Endothelial cell of umbilical vein (primary cell): Measurements from ENCODE around the gene KRTAP1-3. TPM values are rescaled to one million over a fixed set of nuclear protein-coding genes. Genes with fewer than 3 reads are reported as not detected.

Source experiments
- BruUV-seq: library from RNA; stranded (reverse); fragments of 400-500 nt; replicated peaks from 2 replicates; lab custom pipeline; 2021; lab: Mats Ljungman, UMichigan
- CTCF ChIA-PET: fragments of 300-600, 350-600 bp; sonication (Branson Sonifier 250); formaldehyde crosslinking; loops from one replicate; lab custom pipeline; 2021; ENCODE audit warnings: antibody characterized with exemption, inconsistent platforms; lab: Charles Lee
- POLR2A ChIA-PET: fragments of 300-600, 350-600 bp; sonication (Branson Sonifier 250); formaldehyde crosslinking; loops from one replicate; lab custom pipeline; 2021; ENCODE audit warnings: antibody characterized with exemption, inconsistent platforms; lab: Charles Lee
- DNase-seq: peaks from one replicate; pipeline ENCODE4 v3.0.0-alpha.2; 2011; ENCODE audit warnings: low read depth, low spot score
- FAIRE-seq: peaks from 2 replicates; lab custom pipeline; 2011; peaks lifted over from hg19 to GRCh38; lab: Jason Lieb, UNC
- H2AFZ ChIP-seq: 2 replicates; pipeline ENCODE4 v1.6.0; 2012; ENCODE audit warnings: low read depth, low read length, control low read depth, inconsistent platforms
- H3K27ac ChIP-seq: 2 replicates; pipeline ENCODE4 v1.5.1; 2011; ENCODE audit warnings: low read depth, mild to moderate bottlenecking, control low read depth, low read length, moderate library complexity; ENCODE audit not compliant: insufficient read depth
- H3K27me3 ChIP-seq, 2 experiments: 2 replicates each; pipeline versions ENCODE4 v1.6.0 to v1.6.1; 2011; ENCODE audit warnings: low read length in 2 of 2, mixed read lengths in 1 of 2; ENCODE audit not compliant: control insufficient read depth in 2 of 2, insufficient read depth in 2 of 2
- H3K36me3 ChIP-seq, 2 experiments: 2 replicates in 1 of 2; 3 replicates in 1 of 2; pipeline ENCODE4 v1.5.1; 2011; ENCODE audit warnings: low read length in 2 of 2, mild to moderate bottlenecking in 1 of 2, moderate library complexity in 1 of 2; ENCODE audit not compliant: control insufficient read depth in 2 of 2, insufficient read depth in 2 of 2; ENCODE audit errors: extremely low read depth in 1 of 2
- H3K4me1 ChIP-seq: 3 replicates; pipeline ENCODE4 v1.5.1; 2011; ENCODE audit warnings: mild to moderate bottlenecking, low read length; ENCODE audit not compliant: control insufficient read depth, insufficient read depth; ENCODE audit errors: extremely low read depth
- H3K4me2 ChIP-seq: 2 replicates; pipeline ENCODE4 v1.6.1; 2011; ENCODE audit warnings: low read length, control low read depth, mixed read lengths; ENCODE audit not compliant: insufficient read depth
- H3K4me3 ChIP-seq, 3 experiments: fragments of 200-600 bp in 1 of 3; sonication (generic), shearing (Covaris generic) in 1 of 3; replicated peaks in 1 of 3; 2 replicates each; pipeline ENCODE4 v1.5.1; 2011 to 2016; ENCODE audit warnings: control low read depth in 3 of 3, low read length in 3 of 3, mild to moderate bottlenecking in 2 of 3, inconsistent platforms in 1 of 3, low read depth in 1 of 3, moderate library complexity in 1 of 3; ENCODE audit not compliant: insufficient read depth in 1 of 3
- H3K79me2 ChIP-seq: 2 replicates; pipeline ENCODE4 v1.6.0; 2012; ENCODE audit warnings: low read length, inconsistent platforms; ENCODE audit not compliant: control insufficient read depth, insufficient read depth
- H3K9ac ChIP-seq: replicated peaks from 2 replicates; pipeline ENCODE3; 2011; ENCODE audit warnings: low read length, control low read depth; ENCODE audit not compliant: insufficient read depth; ENCODE audit errors: extremely low read depth
- H3K9me1 ChIP-seq: replicated peaks from 3 replicates; pipeline ENCODE4 v1.6.0; 2011; ENCODE audit warnings: mild to moderate bottlenecking, low read length; ENCODE audit not compliant: control insufficient read depth, insufficient read depth; ENCODE audit errors: extremely low read depth
- H3K9me3 ChIP-seq: replicated peaks from 2 replicates; pipeline ENCODE4 v1.5.1; 2012; ENCODE audit warnings: low read length, inconsistent platforms; ENCODE audit not compliant: control insufficient read depth, insufficient read depth
- H4K20me1 ChIP-seq: replicated peaks from 2 replicates; pipeline ENCODE3; 2011; ENCODE audit warnings: mild to moderate bottlenecking, low read length; ENCODE audit not compliant: control insufficient read depth, insufficient read depth; ENCODE audit errors: extremely low read depth
- EZH2 ChIP-seq: IDR thresholded peaks from 2 replicates; pipeline ENCODE4 v1.6.1; 2012; ENCODE audit warnings: borderline replicate concordance, low read depth, mild to moderate bottlenecking, moderate library complexity, low read length, inconsistent platforms; ENCODE audit not compliant: severe bottlenecking
- FOS ChIP-seq: IDR thresholded peaks from 2 replicates; pipeline ENCODE4 v1.6.1; 2011; ENCODE audit warnings: mild to moderate bottlenecking, low read length, moderate library complexity, borderline replicate concordance; ENCODE audit not compliant: insufficient read depth
- GATA2 ChIP-seq: IDR thresholded peaks from 2 replicates; pipeline ENCODE4 v1.7.0; 2011; ENCODE audit warnings: low read depth, mild to moderate bottlenecking, moderate library complexity, mixed read lengths, low read length; ENCODE audit not compliant: insufficient read length, insufficient read depth
- JUN ChIP-seq: IDR thresholded peaks from 2 replicates; pipeline ENCODE4 v1.6.1; 2011; ENCODE audit warnings: borderline replicate concordance, low read depth; ENCODE audit not compliant: insufficient read length, insufficient read depth
- MYC ChIP-seq: IDR thresholded peaks from one replicate; pipeline ENCODE4 v1.6.1; 2011; ENCODE audit warnings: mild to moderate bottlenecking, low read depth, low read length
- POLR2A ChIP-seq: IDR thresholded peaks from 2 replicates; pipeline ENCODE4 v1.6.1; 2012; ENCODE audit warnings: low read depth, mild to moderate bottlenecking, control low read depth, low read length
- POLR2AphosphoS5 ChIP-seq: IDR thresholded peaks from 2 replicates; pipeline ENCODE4 v1.6.1; 2012; ENCODE audit warnings: low read depth, mild to moderate bottlenecking, control low read depth, low read length, moderate library complexity; ENCODE audit not compliant: insufficient read depth
- dilution Hi-C: fragments of 300-500 bp; cut with MboI; formaldehyde crosslinking; loops from one replicate; pipeline ENCODE4 v1.15.0; 2019; ENCODE audit warnings: low sequenced_read_pairs; ENCODE audit not compliant: extremely low pct_ligation_motif_present
- intact Hi-C: fragments of 100-400 bp; cut with micrococcal nuclease; formaldehyde crosslinking; loops from one replicate; pipeline ENCODE4 v1.10.0; 2022
- polyA plus RNA-seq, 4 experiments: library from polyadenylated mRNA; depleted of rRNA in 3 of 4; stranded (reverse) in 3 of 4; unstranded in 1 of 4; fragments of >200 nt; gene quantifications; 2 replicates each; pipeline versions ENCODE4 v1.2.1 to v1.2.3, GENCODE V29; 2011 to 2012; ENCODE audit warnings: missing spikeins in 1 of 4
- total RNA-seq: library from RNA; stranded (reverse); gene quantifications from 2 replicates; pipeline ENCODE4 v1.2.3, GENCODE V29; 2021
- TF ChIP-seq, protein P1 (sequence below): IDR thresholded peaks from 2 replicates; pipeline ENCODE4 v1.6.1; 2011; ENCODE audit not compliant: insufficient read depth, insufficient read length
- TF ChIP-seq, protein P2 (sequence below), 2 donors: IDR thresholded peaks; 1 replicate in 1 of 2; 2 replicates in 1 of 2; pipeline ENCODE4 v1.5.1; 2011; ENCODE audit warnings: low read length in 2 of 2, mild to moderate bottlenecking in 2 of 2, moderate library complexity in 2 of 2, control low read depth in 1 of 2, inconsistent platforms in 1 of 2, low read depth in 1 of 2; ENCODE audit not compliant: insufficient read depth in 1 of 2; ENCODE audit errors: extremely low read depth in 1 of 2

Gene KRTAP1-3
- total and polyA plus RNA-seq, 2 donors (not counting 3 experiments of a cell fraction or from before 2014, with no cell fraction given) = not detected

DNA sequence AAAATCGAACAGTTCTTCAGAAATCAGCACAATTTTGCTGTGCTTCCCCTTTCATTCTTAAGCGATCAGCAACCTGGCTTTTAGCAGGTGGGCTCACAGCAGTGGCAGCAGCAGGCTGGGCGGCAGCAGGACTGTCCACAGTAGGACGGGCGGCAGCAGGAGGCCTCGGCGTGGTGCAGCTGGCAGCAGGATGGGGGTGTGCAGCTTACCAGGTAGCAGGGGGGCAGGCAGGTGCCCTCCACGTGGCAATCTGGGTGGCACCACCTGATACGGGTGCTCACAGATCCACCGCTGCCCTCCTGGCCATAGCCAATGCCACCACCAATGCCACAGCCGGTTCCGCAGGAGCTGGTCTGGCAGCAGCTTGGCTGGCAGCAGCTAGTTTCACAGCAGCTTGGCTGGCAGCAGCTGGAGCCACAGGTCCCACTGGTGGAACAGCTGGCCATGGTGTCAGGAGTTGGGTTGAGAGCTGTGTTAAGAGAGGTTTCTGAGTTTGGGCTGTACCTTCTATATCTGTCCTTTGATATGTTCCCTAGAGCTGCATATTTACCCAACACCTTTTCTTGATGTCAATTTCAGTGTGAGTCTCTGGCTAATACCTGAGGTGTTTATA is 4.9 kb downstream of the KRTAP1-3 start, which contains the start of gene KRTAP1-4:
TSS of gene KRTAP1-4 (minus strand) at position 563 of the 613 bp plus-strand sequence. CDS start at position 446, 117 bp downstream.
- no peak within 1 kb of the TSS for H3K27ac ChIP-seq
- H3K9me1 ChIP-seq = no peaks in the 10 kb centered on the region
- no peak within 1 kb of the TSS for H3K4me2 ChIP-seq
- H3K4me3 ChIP-seq = no peak within 1 kb of the TSS
- CTCF ChIA-PET = interaction anchor here (1.1 kb wide), 1 partner anchor 40 kb away, joined by 3 read pairs; no protein-coding TSS in a partner anchor
- no peaks in the 10 kb centered on the region for H3K36me3 ChIP-seq
- DNase-seq (no peak), FAIRE-seq (no peak)
- H3K27me3 ChIP-seq = peaks cover 2% of the 10 kb centered on the region in 2 experiments
- POLR2A ChIA-PET = no interaction called here
- H3K4me1 ChIP-seq = no peaks in the 10 kb centered on the region
- BruUV-seq = no TSS peak
- intact Hi-C loops = loop anchor here (10.0 kb wide), 1 partner anchor 755 kb away; no protein-coding TSS in a partner anchor
- H4K20me1 ChIP-seq = no peaks in the 10 kb centered on the region
- H3K9me3 ChIP-seq = no peaks in the 10 kb centered on the region
- dilution Hi-C loops = no loop called here
- TF ChIP-seq POLR2AphosphoS5 = no peak
- no peak for TF ChIP-seq EZH2
- no peak for TF ChIP-seq POLR2A
- no peak for TF ChIP-seq GATA2
- no peak for TF ChIP-seq MYC
- TF ChIP-seq FOS = no peak
- TF ChIP-seq, protein P1, sequence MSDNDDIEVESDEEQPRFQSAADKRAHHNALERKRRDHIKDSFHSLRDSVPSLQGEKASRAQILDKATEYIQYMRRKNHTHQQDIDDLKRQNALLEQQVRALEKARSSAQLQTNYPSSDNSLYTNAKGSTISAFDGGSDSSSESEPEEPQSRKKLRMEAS = no peak
- TF ChIP-seq, protein P2, sequence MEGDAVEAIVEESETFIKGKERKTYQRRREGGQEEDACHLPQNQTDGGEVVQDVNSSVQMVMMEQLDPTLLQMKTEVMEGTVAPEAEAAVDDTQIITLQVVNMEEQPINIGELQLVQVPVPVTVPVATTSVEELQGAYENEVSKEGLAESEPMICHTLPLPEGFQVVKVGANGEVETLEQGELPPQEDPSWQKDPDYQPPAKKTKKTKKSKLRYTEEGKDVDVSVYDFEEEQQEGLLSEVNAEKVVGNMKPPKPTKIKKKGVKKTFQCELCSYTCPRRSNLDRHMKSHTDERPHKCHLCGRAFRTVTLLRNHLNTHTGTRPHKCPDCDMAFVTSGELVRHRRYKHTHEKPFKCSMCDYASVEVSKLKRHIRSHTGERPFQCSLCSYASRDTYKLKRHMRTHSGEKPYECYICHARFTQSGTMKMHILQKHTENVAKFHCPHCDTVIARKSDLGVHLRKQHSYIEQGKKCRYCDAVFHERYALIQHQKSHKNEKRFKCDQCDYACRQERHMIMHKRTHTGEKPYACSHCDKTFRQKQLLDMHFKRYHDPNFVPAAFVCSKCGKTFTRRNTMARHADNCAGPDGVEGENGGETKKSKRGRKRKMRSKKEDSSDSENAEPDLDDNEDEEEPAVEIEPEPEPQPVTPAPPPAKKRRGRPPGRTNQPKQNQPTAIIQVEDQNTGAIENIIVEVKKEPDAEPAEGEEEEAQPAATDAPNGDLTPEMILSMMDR (IDR thresholded peaks at IDR 0.05; ENCODE audit: extremely low read depth in 1 of 2, insufficient read depth in 1 of 2, low read depth in 1 of 2, low read length in 2 of 2) = no peak
- no peak for TF ChIP-seq JUN
- H3K9ac ChIP-seq = no peak within 1 kb of the TSS
- H2AFZ ChIP-seq = no peak within 1 kb of the TSS
- no peaks in the 10 kb centered on the region for H3K79me2 ChIP-seq
